HG02943 (cell line): ENCODE results near the gene WDR20.

Experiments used
- ATAC-seq: cut with Tn5 transposase; IDR thresholded peaks from one replicate; pipeline ENCODE4 v1.9.1; 2021; ENCODE audit warnings: mild to moderate bottlenecking, low read depth, moderate library complexity; ENCODE audit not compliant: unreplicated experiment

Gene WDR20

GRCh38 chr14:102258136-102258535 lies 118.4 kb downstream of the WDR20 start:
- ATAC-seq: no peak
